Measurements from ENCODE around the gene MUC5B. TPM values are rescaled to one million over a fixed set of nuclear protein-coding genes. Genes with fewer than 3 reads are reported as not detected.

Gene MUC5B
- total RNA-seq, 1 donor from 2014 or later, result not detected

DNA sequence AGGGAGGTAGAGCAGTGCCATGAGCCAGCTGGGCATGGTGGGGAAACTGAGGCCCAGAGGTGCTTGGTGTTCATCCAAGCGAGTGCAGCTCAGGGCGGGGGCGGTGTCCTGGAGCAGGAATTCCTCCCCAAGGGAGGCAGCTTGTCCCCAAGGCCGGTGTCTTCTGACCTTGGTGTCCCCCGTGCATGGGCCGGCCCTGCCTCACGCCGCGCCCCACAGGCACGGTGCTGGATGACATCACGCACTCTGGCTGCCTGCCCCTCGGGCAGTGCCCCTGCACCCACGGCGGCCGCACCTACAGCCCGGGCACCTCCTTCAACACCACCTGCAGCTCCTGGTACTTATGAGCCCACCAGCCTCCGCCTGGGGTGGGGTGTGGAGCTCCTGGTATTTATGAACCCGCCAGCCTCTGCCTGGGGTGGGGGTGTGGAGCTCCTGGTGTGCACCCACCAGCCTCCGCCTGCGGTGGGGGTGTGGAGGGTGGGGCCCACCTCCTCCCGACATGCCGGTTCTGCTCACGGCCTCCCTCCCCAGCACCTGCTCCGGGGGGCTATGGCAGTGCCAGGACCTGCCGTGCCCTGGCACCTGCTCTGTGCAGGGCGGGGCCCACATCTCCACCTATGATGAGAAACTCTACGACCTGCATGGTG, 6.7 kb downstream of the MUC5B start:
- H3K27ac Mint-ChIP-seq (ENCODE audit: unreplicated experiment), result no peak overlapping the region
- no peak overlapping the region for H3K4me3 Mint-ChIP-seq (ENCODE audit: unreplicated experiment)
- no peaks in the 10 kb centered on the region for H3K36me3 Mint-ChIP-seq (ENCODE audit: low read depth, unreplicated experiment)
- no peaks in the 10 kb centered on the region for H3K9me3 Mint-ChIP-seq (ENCODE audit: unreplicated experiment)
- peaks cover 2% of the 10 kb centered on the region for H3K27me3 Mint-ChIP-seq (ENCODE audit: unreplicated experiment)
- no peaks in the 10 kb centered on the region for H3K4me1 Mint-ChIP-seq (ENCODE audit: unreplicated experiment)
- DNase-seq (ENCODE audit: low spot score), result no peak
- TF ChIP-seq, protein P1, sequence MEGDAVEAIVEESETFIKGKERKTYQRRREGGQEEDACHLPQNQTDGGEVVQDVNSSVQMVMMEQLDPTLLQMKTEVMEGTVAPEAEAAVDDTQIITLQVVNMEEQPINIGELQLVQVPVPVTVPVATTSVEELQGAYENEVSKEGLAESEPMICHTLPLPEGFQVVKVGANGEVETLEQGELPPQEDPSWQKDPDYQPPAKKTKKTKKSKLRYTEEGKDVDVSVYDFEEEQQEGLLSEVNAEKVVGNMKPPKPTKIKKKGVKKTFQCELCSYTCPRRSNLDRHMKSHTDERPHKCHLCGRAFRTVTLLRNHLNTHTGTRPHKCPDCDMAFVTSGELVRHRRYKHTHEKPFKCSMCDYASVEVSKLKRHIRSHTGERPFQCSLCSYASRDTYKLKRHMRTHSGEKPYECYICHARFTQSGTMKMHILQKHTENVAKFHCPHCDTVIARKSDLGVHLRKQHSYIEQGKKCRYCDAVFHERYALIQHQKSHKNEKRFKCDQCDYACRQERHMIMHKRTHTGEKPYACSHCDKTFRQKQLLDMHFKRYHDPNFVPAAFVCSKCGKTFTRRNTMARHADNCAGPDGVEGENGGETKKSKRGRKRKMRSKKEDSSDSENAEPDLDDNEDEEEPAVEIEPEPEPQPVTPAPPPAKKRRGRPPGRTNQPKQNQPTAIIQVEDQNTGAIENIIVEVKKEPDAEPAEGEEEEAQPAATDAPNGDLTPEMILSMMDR (IDR thresholded peaks at IDR 0.05; ENCODE audit: unreplicated experiment), result no peak

DNA sequence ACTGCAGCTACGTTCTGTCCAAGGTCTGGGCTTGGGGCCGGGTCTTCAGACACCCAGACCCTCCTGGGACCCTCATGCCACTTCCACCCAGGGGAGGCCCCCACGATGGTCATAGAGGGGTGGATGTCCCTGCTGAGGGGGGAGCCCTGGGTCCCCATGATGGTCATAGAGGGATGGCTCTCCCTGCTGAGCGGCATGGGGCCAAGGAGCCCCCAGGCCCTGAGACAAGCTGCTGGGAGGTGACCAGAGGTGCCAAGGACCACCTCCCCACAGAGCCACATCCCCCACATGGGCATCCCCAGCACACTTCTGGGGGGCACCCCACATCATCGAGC, 7.2 kb downstream of the MUC5B start:
- Mint-ChIP-seq H3K27me3 (ENCODE audit: unreplicated experiment) (peaks cover 2% of the 10 kb centered on the region), H3K4me3 (ENCODE audit: unreplicated experiment) (no peak overlapping the region), H3K36me3 (ENCODE audit: low read depth, unreplicated experiment) (no peaks in the 10 kb centered on the region), H3K9me3 (ENCODE audit: unreplicated experiment) (no peaks in the 10 kb centered on the region), H3K27ac (ENCODE audit: unreplicated experiment) (no peak overlapping the region), H3K4me1 (ENCODE audit: unreplicated experiment) (no peaks in the 10 kb centered on the region)
- DNase-seq (ENCODE audit: low spot score), result no peak
- TF ChIP-seq, protein P1 (IDR thresholded peaks at IDR 0.05; ENCODE audit: unreplicated experiment), result no peak

DNA sequence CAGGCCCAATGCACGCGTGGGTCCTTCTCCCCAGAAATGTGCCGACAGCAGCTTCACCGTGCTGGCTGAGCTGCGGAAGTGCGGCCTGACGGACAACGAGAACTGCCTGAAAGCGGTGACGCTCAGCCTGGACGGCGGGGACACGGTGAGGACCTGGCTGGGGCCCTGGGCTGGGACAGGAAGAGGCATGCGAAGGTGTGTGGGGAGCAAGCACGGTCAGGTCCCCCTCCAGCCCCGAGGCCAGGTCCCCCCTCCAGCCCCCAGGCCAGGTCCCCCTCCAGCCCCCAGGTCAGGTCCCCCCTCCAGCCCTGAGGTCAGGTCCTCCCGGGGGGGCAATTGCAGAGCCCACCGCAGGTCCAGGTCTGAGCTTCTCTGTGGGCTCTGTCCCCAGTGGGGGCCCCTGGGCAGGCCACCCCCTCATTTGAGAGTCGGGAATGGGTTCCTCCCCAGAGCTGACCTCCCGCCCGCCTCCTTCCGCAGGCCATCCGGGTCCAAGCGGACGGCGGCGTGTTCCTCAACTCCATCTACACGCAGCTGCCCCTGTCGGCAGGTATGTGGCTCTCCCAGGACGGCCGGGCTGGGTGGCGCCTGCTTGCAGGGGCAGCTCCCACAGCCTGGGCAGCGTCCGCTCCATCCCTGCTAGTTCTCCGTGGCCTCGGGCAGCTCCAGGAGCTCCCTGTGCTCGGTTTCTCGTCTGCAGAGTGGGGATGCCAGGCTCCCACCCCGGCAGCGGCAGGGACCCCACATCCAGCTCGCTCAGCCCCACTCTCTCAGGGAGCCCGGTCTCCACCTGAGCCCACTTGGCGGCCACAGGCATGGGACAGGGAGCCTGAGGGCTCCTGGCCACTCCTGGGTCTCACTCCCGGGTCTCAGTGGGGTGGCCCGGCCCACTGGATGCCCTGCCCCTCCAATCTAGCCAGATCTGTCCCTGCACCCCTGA, 7.9 kb downstream of the MUC5B start:
- TF ChIP-seq, protein P1 (IDR thresholded peaks at IDR 0.05; ENCODE audit: unreplicated experiment), result no peak

DNA sequence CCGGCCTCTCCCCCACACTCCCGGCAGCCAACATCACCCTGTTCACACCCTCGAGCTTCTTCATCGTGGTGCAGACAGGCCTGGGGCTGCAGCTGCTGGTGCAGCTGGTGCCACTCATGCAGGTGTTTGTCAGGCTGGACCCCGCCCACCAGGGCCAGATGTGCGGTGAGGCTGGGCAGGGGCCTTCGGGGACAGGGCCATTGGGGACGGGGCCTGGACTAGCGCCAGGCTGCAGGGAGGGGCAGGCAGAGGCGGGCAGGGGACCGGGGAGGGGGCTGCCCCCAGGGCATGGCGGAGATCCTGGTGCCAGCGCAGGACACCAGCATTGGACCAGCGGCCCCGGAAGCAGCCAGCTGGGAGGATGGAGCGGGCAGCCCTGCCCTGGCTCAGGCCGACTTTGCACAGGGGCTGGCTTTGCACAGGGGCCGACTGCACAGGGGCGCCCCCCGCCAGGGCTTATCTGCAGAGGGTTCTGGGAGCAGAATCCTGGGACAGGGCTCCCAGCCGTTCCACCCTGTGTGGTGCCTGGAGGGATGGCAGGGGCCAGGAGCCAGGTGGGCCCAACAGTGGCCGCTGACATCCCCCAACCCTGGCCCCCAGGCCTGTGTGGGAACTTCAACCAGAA, 8.6 kb downstream of the MUC5B start:
- TF ChIP-seq, protein P1 (IDR thresholded peaks at IDR 0.05; ENCODE audit: unreplicated experiment), result no peak
- no peaks in the 10 kb centered on the region for H3K9me3 Mint-ChIP-seq (ENCODE audit: unreplicated experiment)
- DNase-seq (ENCODE audit: low spot score), result no peak
- H3K4me3 Mint-ChIP-seq (ENCODE audit: unreplicated experiment), result no peak overlapping the region
- no peak overlapping the region for H3K27ac Mint-ChIP-seq (ENCODE audit: unreplicated experiment)
- no peaks in the 10 kb centered on the region for H3K4me1 Mint-ChIP-seq (ENCODE audit: unreplicated experiment)
- H3K27me3 Mint-ChIP-seq (ENCODE audit: unreplicated experiment), result peaks cover 2% of the 10 kb centered on the region
- H3K36me3 Mint-ChIP-seq (ENCODE audit: low read depth, unreplicated experiment), result no peaks in the 10 kb centered on the region

More for the DNA sequence above, 7.9 kb downstream of the MUC5B start:
- Mint-ChIP-seq H3K4me1 (ENCODE audit: unreplicated experiment) (no peaks in the 10 kb centered on the region), H3K27me3 (ENCODE audit: unreplicated experiment) (peaks cover 2% of the 10 kb centered on the region), H3K36me3 (ENCODE audit: low read depth, unreplicated experiment) (no peaks in the 10 kb centered on the region), H3K27ac (ENCODE audit: unreplicated experiment) (no peak overlapping the region), H3K4me3 (ENCODE audit: unreplicated experiment) (no peak overlapping the region), H3K9me3 (ENCODE audit: unreplicated experiment) (no peaks in the 10 kb centered on the region)
- DNase-seq (ENCODE audit: low spot score), result no peak

Data from endothelial cell (in vitro differentiated cells).